K562 (cell line): ENCODE measurements around the gene TGM1.

Experiments used
- MED1 ChIP-seq: sonication (generic); formaldehyde crosslinking; IDR thresholded peaks from 2 replicates; pipeline ENCODE4 v1.8.1; 2023; ENCODE audit warnings: missing genetic modification reagents, borderline replicate concordance
- TCFL5 ChIP-seq: fragments of 250-450 bp; sonication (Bioruptor Pico); conservative IDR thresholded peaks from 2 replicates; pipeline ENCODE4 v1.6.1; 2021; ENCODE audit warnings: mild to moderate bottlenecking, moderate library complexity, matching md5 sums

DNA sequence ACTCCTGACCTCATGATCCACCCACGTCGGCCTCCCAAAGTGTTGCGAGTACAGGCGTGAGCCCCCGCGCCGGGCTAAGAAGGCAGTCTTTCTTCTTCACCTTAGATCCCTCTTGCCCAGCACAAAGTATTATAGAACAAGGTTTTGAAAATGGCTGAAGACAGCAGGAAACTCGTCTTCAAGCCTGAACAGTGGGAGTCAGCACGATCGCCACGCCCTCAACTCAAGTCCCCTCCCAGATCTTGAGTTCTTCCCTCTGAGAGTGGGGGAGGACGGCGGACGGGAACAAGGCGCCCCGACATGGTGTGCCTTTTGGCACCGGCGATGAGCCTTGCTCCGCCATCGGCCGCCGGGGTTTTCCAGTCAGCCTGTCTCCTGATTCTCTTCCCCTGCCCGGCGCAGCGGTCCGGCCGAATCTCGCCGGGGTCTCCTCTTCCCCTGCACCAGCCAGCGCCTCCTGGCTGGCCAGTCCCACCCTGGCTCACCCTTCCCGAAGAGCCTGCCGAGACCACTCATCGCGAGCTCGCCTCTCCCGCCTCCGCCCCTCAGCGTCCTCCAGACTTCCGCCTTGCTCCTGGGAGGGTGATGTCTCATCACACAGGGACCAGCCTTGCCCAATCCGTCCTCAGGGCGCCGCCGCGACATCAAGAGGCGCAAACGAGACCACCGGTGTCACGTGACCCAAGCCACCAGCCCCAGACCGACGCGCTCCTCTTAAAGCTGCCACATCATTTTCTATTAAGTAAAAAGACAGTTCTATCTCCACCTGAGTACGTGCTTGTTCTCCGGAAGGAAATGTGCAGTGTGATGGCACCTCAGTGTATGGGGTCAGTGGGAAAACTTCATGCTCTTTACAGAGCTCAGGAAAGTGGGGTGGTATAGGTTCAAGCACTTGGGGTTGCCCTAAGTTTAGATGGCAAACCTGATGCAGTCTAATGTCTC, 49.8 kb downstream of the TGM1 start, which contains the start of gene CHMP4A:
- TF ChIP-seq MED1 (CRISPR knock-in tag), result no peak
- TF ChIP-seq TCFL5 (CRISPR knock-in tag), result no peak
